ENCODE results near the gene XK.

The XK gene

GRCh38 chrX:37685381-37686359 is at the start of gene XK:
Gene XK, plus strand, starts transcription at chrX:37685791. Its CDS starts 171 bp downstream, at chrX:37685962.
- no peaks in the 10 kb centered on the region for H4K20me1 ChIP-seq (ENCODE audit: insufficient read depth)
- peak within 1 kb of the TSS; percentile 90 for H3K9ac ChIP-seq
- H3K79me2 ChIP-seq (ENCODE audit: insufficient read depth, low read depth), result peaks cover 13% of the 10 kb centered on the region; the same call in 1 of the 2 replicates
- H3K4me2 ChIP-seq, result peak within 1 kb of the TSS; percentile 88
- TF ChIP-seq CTCF (conservative IDR thresholded peaks at IDR 0.05; ENCODE audit: low read depth, low read length), result no peak
- peak within 1 kb of the TSS; percentile 66 for H2AFZ ChIP-seq (ENCODE audit: low read depth)
- H3K4me3 ChIP-seq (IDR thresholded peaks at IDR 0.05; ENCODE audit: insufficient read depth, low read depth, low read length), result no peak within 1 kb of the TSS
- H3K36me3 ChIP-seq (ENCODE audit: insufficient read depth), result no peaks in the 10 kb centered on the region
- H3K27ac ChIP-seq, result peak within 1 kb of the TSS; percentile 99
- H3K4me1 ChIP-seq (ENCODE audit: low read depth, poor library complexity, severe bottlenecking), result peaks cover 54% of the 10 kb centered on the region
- no peaks in the 10 kb centered on the region for H3K27me3 ChIP-seq (ENCODE audit: insufficient read depth, low read depth)

GRCh38 chrX:37638047-37638446 is 47.5 kb upstream of the XK start:
- H3K27ac ChIP-seq, result no peak overlapping the region
- no peaks in the 10 kb centered on the region for H3K27me3 ChIP-seq (ENCODE audit: insufficient read depth, low read depth)
- TF ChIP-seq CTCF (conservative IDR thresholded peaks at IDR 0.05; ENCODE audit: low read depth, low read length), result no peak
- H3K36me3 ChIP-seq (ENCODE audit: insufficient read depth), result no peaks in the 10 kb centered on the region
- no peak overlapping the region for H3K4me3 ChIP-seq (IDR thresholded peaks at IDR 0.05; ENCODE audit: insufficient read depth, low read depth, low read length)
- H3K4me1 ChIP-seq (ENCODE audit: low read depth, poor library complexity, severe bottlenecking), result no peaks in the 10 kb centered on the region
- no peak overlapping the region for H3K4me2 ChIP-seq
- H2AFZ ChIP-seq (ENCODE audit: low read depth), result no peak overlapping the region
- no peaks in the 10 kb centered on the region for H3K79me2 ChIP-seq (ENCODE audit: insufficient read depth, low read depth)
- no peak overlapping the region for H3K9ac ChIP-seq
- no peaks in the 10 kb centered on the region for H4K20me1 ChIP-seq (ENCODE audit: insufficient read depth)

- Histone ChIP-seq H3K36me3 (ENCODE audit: insufficient read depth) (no peaks in the 10 kb centered on the region), H3K4me1 (ENCODE audit: low read depth, poor library complexity, severe bottlenecking) (no peaks in the 10 kb centered on the region), H2AFZ (ENCODE audit: low read depth) (no peak overlapping the region), H3K4me3 (IDR thresholded peaks at IDR 0.05; ENCODE audit: insufficient read depth, low read depth, low read length) (no peak overlapping the region), H3K27me3 (ENCODE audit: insufficient read depth, low read depth) (no peaks in the 10 kb centered on the region), H3K9ac (no peak overlapping the region), H3K4me2 (no peak overlapping the region), H3K27ac (no peak overlapping the region), H4K20me1 (ENCODE audit: insufficient read depth) (no peaks in the 10 kb centered on the region), H3K79me2 (ENCODE audit: insufficient read depth, low read depth) (no peaks in the 10 kb centered on the region)
- no peak for TF ChIP-seq CTCF (conservative IDR thresholded peaks at IDR 0.05; ENCODE audit: low read depth, low read length)
Measured at GRCh38 chrX:37640142-37640541, 45.4 kb upstream of the XK start.

- Histone ChIP-seq H2AFZ (ENCODE audit: low read depth) (no peak overlapping the region), H3K36me3 (ENCODE audit: insufficient read depth) (no peaks in the 10 kb centered on the region), H4K20me1 (ENCODE audit: insufficient read depth) (no peaks in the 10 kb centered on the region)
Measured at GRCh38 chrX:37641859-37642258, 43.7 kb upstream of the XK start.

More at GRCh38 chrX:37641859-37642258, 43.7 kb upstream of the XK start:
- H3K9ac ChIP-seq, result no peak overlapping the region
- H3K79me2 ChIP-seq (ENCODE audit: insufficient read depth, low read depth), result no peaks in the 10 kb centered on the region
- H3K27me3 ChIP-seq (ENCODE audit: insufficient read depth, low read depth), result no peaks in the 10 kb centered on the region
- no peak overlapping the region for H3K4me2 ChIP-seq
- H3K4me3 ChIP-seq (IDR thresholded peaks at IDR 0.05; ENCODE audit: insufficient read depth, low read depth, low read length), result no peak overlapping the region
- TF ChIP-seq CTCF (conservative IDR thresholded peaks at IDR 0.05; ENCODE audit: low read depth, low read length), result no peak
- H3K27ac ChIP-seq, result no peak overlapping the region
- H3K4me1 ChIP-seq (ENCODE audit: low read depth, poor library complexity, severe bottlenecking), result no peaks in the 10 kb centered on the region
